HepG2 (cell line): Measurements from ENCODE around the gene CPM. TPM values are rescaled to one million over a fixed set of nuclear protein-coding genes. Genes with fewer than 3 reads are reported as not detected.
"Not testable (repeated sequence)": the region's sequence is repeated elsewhere in the genome, so short reads cannot be mapped to it uniquely, and the experiment has no call there.

ENCODE experiments used
- ATAC-seq: fragments of 200-7000 bp; cut with Tn5 transposase; 3 replicates; pipeline ENCODE4 v1.9.1; 2020; ENCODE audit warnings: mild to moderate bottlenecking, moderate library complexity
- BruUV-seq: library from RNA; stranded (reverse); fragments of 400-500 nt; replicated peaks from 2 replicates; lab custom pipeline; 2021; lab: Mats Ljungman, UMichigan
- CTCF ChIA-PET: fragments of 300-600 bp; formaldehyde crosslinking; extraction: SDS; loops from one replicate; lab custom pipeline; 2021; ENCODE audit warnings: low total read pairs, inconsistent platforms, low intra/inter-chr PET ratio; lab: Yijun Ruan, JAX
- POLR2A ChIA-PET: fragments of 350-600 bp; sonication (Branson Sonifier 250); formaldehyde crosslinking; loops from one replicate; lab custom pipeline; 2020; ENCODE audit warnings: antibody characterized with exemption, inconsistent platforms; lab: Yijun Ruan, JAX
- DNase-seq: peaks from one replicate; pipeline ENCODE4 v3.0.0-alpha.2; 2015; ENCODE audit warnings: low spot score
- FAIRE-seq: peaks from 3 replicates; lab custom pipeline; 2011; peaks lifted over from hg19 to GRCh38; lab: Jason Lieb, UNC
- H2AFZ ChIP-seq: one replicate; pipeline ENCODE4 v1.6.1; 2011; ENCODE audit warnings: low read length, inconsistent platforms
- H3K27ac ChIP-seq: fragments of 300-600 bp; 3 replicates; pipeline ENCODE4 v1.8.0; 2011; ENCODE audit warnings: mixed run types, mild to moderate bottlenecking, mixed read lengths, low read length, inconsistent platforms; ENCODE audit not compliant: insufficient read depth; ENCODE audit errors: extremely low read length
- H3K27me3 ChIP-seq, 2 experiments: fragments of 200-600 bp in 1 of 2; 2 replicates in 1 of 2; 3 replicates in 1 of 2; pipeline versions ENCODE4 v1.6.0 to v1.8.0; 2011; ENCODE audit warnings: low read length in 2 of 2, mild to moderate bottlenecking in 2 of 2, moderate library complexity in 2 of 2, inconsistent platforms in 1 of 2; ENCODE audit not compliant: insufficient read depth in 2 of 2, control insufficient read depth in 1 of 2
- H3K36me3 ChIP-seq, 2 experiments: fragments of 200-600 bp in 1 of 2; replicated peaks in 1 of 2; 2 replicates in 1 of 2; 3 replicates in 1 of 2; pipeline versions ENCODE4 v1.5.1 to v1.8.0; 2011; ENCODE audit warnings: low read length in 2 of 2, inconsistent platforms in 1 of 2; ENCODE audit not compliant: insufficient read depth in 2 of 2, control insufficient read depth in 1 of 2
- H3K4me1 ChIP-seq: 2 replicates; pipeline ENCODE4 v1.5.1; 2012; ENCODE audit warnings: low read length, inconsistent platforms; ENCODE audit not compliant: insufficient read depth
- H3K4me2 ChIP-seq: 2 replicates; pipeline ENCODE4 v1.6.0; 2011; ENCODE audit warnings: low read depth, low read length, inconsistent platforms
- H3K4me3 ChIP-seq, 3 experiments: fragments of 200-600 bp in 1 of 3; sonication (generic), shearing (Covaris generic) in 1 of 3; replicated peaks in 1 of 3; 2 replicates each; pipeline ENCODE4 v1.5.1; 2011 to 2016; ENCODE audit warnings: low read length in 3 of 3, inconsistent platforms in 2 of 3, low read depth in 2 of 3, mild to moderate bottlenecking in 2 of 3, control low read depth in 1 of 3, mixed read lengths in 1 of 3; ENCODE audit not compliant: insufficient read depth in 1 of 3
- H3K79me2 ChIP-seq: one replicate; pipeline ENCODE4 v1.6.1; 2011; ENCODE audit warnings: low read length, inconsistent platforms; ENCODE audit not compliant: insufficient read depth
- H3K9ac ChIP-seq: 2 replicates; pipeline ENCODE4 v1.6.0; 2011; ENCODE audit warnings: mild to moderate bottlenecking, low read depth, low read length, inconsistent platforms; ENCODE audit not compliant: insufficient read depth
- H3K9me3 ChIP-seq: 2 replicates; pipeline ENCODE4 v1.5.1; 2012; ENCODE audit warnings: mild to moderate bottlenecking, low read length
- H4K20me1 ChIP-seq: 2 replicates; pipeline ENCODE4 v1.6.0; 2011; ENCODE audit warnings: inconsistent platforms, mild to moderate bottlenecking, low read length, moderate library complexity; ENCODE audit not compliant: insufficient read depth
- POLR2AphosphoS5 ChIP-seq: IDR thresholded peaks from 2 replicates; pipeline ENCODE4 v1.6.1; 2012; ENCODE audit warnings: low read depth, low read length
- POLR2G ChIP-seq: fragments of 200-400 bp; formaldehyde crosslinking; IDR thresholded peaks from 2 replicates; pipeline ENCODE4 v1.6.1; 2018; ENCODE audit warnings: mild to moderate bottlenecking, low read depth, low read length, moderate library complexity
- RBM22 ChIP-seq: fragments of 200-400 bp; formaldehyde crosslinking; optimal IDR thresholded peaks from 2 replicates; pipeline ENCODE3; 2017; ENCODE audit warnings: mild to moderate bottlenecking, low read length, moderate library complexity
- TRAFD1 ChIP-seq: sonication (generic); formaldehyde crosslinking; IDR thresholded peaks from 2 replicates; pipeline ENCODE4 v1.5.1; 2020; ENCODE audit warnings: missing genetic modification reagents, mild to moderate bottlenecking, borderline replicate concordance
- WGBS: methylation state at CpG from one replicate; pipeline ENCODE4 v1.1.6; 2017; ENCODE audit warnings: low lambda C conversion rate; 5-methylcytosine and 5-hydroxymethylcytosine counted together
- in situ Hi-C: cut with HindIII; loops from 2 replicates; pipeline ENCODE4 v1.10.0; 2017; ENCODE audit warnings: low pct_unique_long_range_greater_than_20kb; ENCODE audit not compliant: extremely low pct_ligation_motif_present
- intact Hi-C: fragments of 100-400 bp; cut with micrococcal nuclease; formaldehyde crosslinking; loops from one replicate; pipeline ENCODE4 v1.10.0; 2022; ENCODE audit not compliant: unreplicated experiment
- polyA plus RNA-seq, 8 experiments: library from polyadenylated mRNA; depleted of rRNA in 3 of 8; stranded (reverse) in 7 of 8; unstranded in 1 of 8; fragments of >200 nt; fragmentation: Illumina TruSeq in 4 of 8; extraction: Trizol in 4 of 8; gene quantifications; 2 replicates each; pipeline versions ENCODE4 v1.2.1 to v1.2.3, GENCODE V29; 2011 to 2016; ENCODE audit warnings: low read depth in 4 of 8, missing spikeins in 1 of 8, mixed read lengths in 1 of 8; ENCODE audit not compliant: insufficient read depth in 1 of 8
- total RNA-seq, 5 experiments: library from RNA; depleted of rRNA; stranded (reverse); fragments of >200 nt; fragmentation: Illumina TruSeq; extraction: Trizol; gene quantifications; 2 replicates each; pipeline ENCODE4 v1.2.3, GENCODE V29; 2016; ENCODE audit warnings: low read depth in 1 of 5

CPM gene
- total and polyA plus RNA-seq, 2 of the 13 experiments (the other 11 are each of a cell fraction or from before 2014, with no cell fraction given) = not detected

GRCh38 chr12:68841717-68842116, 91.3 kb downstream of the CPM start:
- Histone ChIP-seq H3K36me3 (peaks cover 15 to 53% of the 10 kb centered on the region in 2 experiments), H3K27ac (no peak overlapping the region), H3K4me3 (no peak overlapping the region), H3K9ac (no peak overlapping the region), H3K9me3 (no peaks in the 10 kb centered on the region), H2AFZ (no peak overlapping the region), H4K20me1 (peaks cover 39% of the 10 kb centered on the region), H3K4me1 (peaks cover 6% of the 10 kb centered on the region), H3K79me2 (no peaks in the 10 kb centered on the region), H3K27me3 (no peaks in the 10 kb centered on the region), H3K4me2 (no peak overlapping the region)
- WGBS = 90% methylated on average over 2 of the region's 2 CpGs
- CTCF ChIA-PET = no interaction called here
- TF ChIP-seq RBM22 (peak; percentile 98), POLR2G (peak; percentile 61), TRAFD1 (CRISPR knock-in tag) (no peak)
- in situ Hi-C loops (no loop called here), intact Hi-C loops (no loop called here)
- ATAC-seq = no peak
- DNase-seq = no peak
- no peak for FAIRE-seq
- no TSS peak for BruUV-seq
- POLR2A ChIA-PET = interaction anchor here (2.6 kb wide), 1 partner anchor 34 kb away, joined by 9 read pairs; the partner anchor contains the start of gene MDM2

DNA sequence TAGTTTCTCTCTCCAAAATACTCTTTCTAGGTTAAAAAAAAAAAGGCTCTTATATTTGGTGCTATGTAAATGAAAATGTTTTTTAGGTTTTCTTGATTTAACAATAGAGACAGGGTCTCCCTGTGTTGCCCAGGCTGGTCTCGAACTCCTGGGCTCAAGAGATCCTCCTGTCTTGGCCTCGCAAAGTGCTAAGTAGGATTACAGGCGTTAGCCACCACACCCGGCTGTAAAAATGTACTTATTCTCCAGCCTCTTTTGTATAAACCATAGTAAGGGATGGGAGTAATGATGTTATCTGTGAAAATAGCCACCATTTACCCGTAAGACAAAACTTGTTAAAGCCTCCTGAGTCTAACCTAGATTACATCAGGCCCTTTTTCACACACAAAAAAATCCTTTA, 91.8 kb downstream of the CPM start:
- H3K4me3 ChIP-seq, H3K4me1 ChIP-seq, FAIRE-seq, POLR2A ChIA-PET, H2AFZ ChIP-seq, BruUV-seq, H3K79me2 ChIP-seq, in situ Hi-C loops, H3K9me3 ChIP-seq, ATAC-seq, DNase-seq: not testable (repeated sequence)
- H3K36me3 ChIP-seq = peaks cover 15 to 58% of the 10 kb centered on the region in 2 experiments
- H4K20me1 ChIP-seq = peaks cover 42% of the 10 kb centered on the region
- 98% methylated on average over 5 of the region's 5 CpGs for WGBS
- 0 out of 2 replicates have a peak, but pooled peaks have one; percentile 11 for TF ChIP-seq POLR2AphosphoS5
- TF ChIP-seq, all 625 proteins: peak for 1; not testable (repeated sequence) for 624
- H3K27ac ChIP-seq, intact Hi-C loops, H3K9ac ChIP-seq, H3K27me3 ChIP-seq, CTCF ChIA-PET, H3K4me2 ChIP-seq: not testable (repeated sequence)
